Activated CD4-positive, alpha-beta memory T cell treated with anti-CD3 and anti-CD28 coated beads for 36 hours (primary cell): ENCODE measurements around the gene LANCL2. TPM values are rescaled to one million over a fixed set of nuclear protein-coding genes. Genes with fewer than 3 reads are reported as not detected.

Experiments
- CTCF ChIA-PET: fragments of 350-600 bp; sonication (Branson Sonifier 250); formaldehyde crosslinking; loops from one replicate; lab custom pipeline; 2021; ENCODE audit warnings: antibody characterized with exemption, inconsistent platforms; lab: Charles Lee
- POLR2A ChIA-PET: fragments of 350-600 bp; sonication (Branson Sonifier 250); formaldehyde crosslinking; loops from one replicate; lab custom pipeline; 2021; ENCODE audit warnings: antibody characterized with exemption; lab: Charles Lee
- DNase-seq: peaks from one replicate; pipeline ENCODE4 v3.0.0-alpha.2; 2020
- H3K27ac Mint-ChIP-seq: one replicate; pipeline ENCODE4 v1.8.0; 2021; ENCODE audit warnings: mixed read lengths
- H3K27me3 Mint-ChIP-seq: one replicate; pipeline ENCODE4 v1.8.0; 2021; ENCODE audit warnings: mixed read lengths
- H3K36me3 Mint-ChIP-seq: one replicate; pipeline ENCODE4 v1.8.0; 2021; ENCODE audit warnings: mixed read lengths
- H3K4me1 Mint-ChIP-seq: one replicate; pipeline ENCODE4 v1.8.0; 2021; ENCODE audit warnings: low read depth, mixed read lengths
- H3K4me3 Mint-ChIP-seq: one replicate; pipeline ENCODE4 v1.8.0; 2021; ENCODE audit warnings: mild to moderate bottlenecking, mixed read lengths
- H3K9me3 Mint-ChIP-seq: one replicate; pipeline ENCODE4 v1.8.0; 2021; ENCODE audit warnings: mixed read lengths
- intact Hi-C: fragments of 100-400 bp; cut with micrococcal nuclease; formaldehyde crosslinking; loops from one replicate; pipeline ENCODE4 v1.15.1; 2023
- total RNA-seq, 2 experiments: library from RNA; stranded (reverse); gene quantifications; one replicate each; pipeline ENCODE4 v1.2.3, GENCODE V29; 2021

Gene LANCL2, protein sequence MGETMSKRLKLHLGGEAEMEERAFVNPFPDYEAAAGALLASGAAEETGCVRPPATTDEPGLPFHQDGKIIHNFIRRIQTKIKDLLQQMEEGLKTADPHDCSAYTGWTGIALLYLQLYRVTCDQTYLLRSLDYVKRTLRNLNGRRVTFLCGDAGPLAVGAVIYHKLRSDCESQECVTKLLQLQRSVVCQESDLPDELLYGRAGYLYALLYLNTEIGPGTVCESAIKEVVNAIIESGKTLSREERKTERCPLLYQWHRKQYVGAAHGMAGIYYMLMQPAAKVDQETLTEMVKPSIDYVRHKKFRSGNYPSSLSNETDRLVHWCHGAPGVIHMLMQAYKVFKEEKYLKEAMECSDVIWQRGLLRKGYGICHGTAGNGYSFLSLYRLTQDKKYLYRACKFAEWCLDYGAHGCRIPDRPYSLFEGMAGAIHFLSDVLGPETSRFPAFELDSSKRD
- 1 to 10 TPM; 6.3 to 7.0 TPM for total RNA-seq

DNA sequence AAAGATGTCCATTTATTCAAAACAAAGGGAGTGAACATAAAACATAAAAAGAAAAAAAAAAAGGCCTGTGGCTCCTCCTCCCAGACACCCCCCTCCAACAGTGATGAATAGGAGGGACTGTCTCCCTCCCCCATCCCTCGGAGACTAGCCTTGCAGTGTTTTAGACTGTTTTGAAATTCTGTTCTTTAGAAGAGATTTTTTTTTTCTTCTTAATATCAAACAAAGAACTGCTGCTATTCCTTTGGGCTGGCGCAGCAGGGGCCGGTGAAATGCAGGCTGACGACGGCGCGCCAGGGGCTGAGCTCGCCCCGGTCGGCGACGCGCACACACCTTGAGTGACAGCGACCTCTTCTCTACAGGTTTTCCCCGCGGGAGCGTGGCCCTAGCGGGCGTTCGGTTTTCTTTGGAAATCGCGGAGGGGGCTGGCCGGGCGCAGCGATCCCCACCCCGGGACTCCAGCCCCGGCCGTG is at the start of gene LANCL2:
TSS of gene LANCL2 (plus strand) at position 133 of the 470 bp plus-strand sequence. CDS start 689 bp downstream, outside the sequence.
- H3K27me3 Mint-ChIP-seq: no peaks in the 10 kb centered on the region
- peak within 1 kb of the TSS; percentile 98 for H3K27ac Mint-ChIP-seq
- ChIA-PET POLR2A (interaction anchor here (0.9 to 2.7 kb wide), 6 partner anchors 45 to 741 kb away, joined by 3 to 32 read pairs (median 4); partner anchors contain the start of genes CHCHD2 and SEC61G), CTCF (interaction anchor here (0.7 to 2.1 kb wide), 7 partner anchors 9 to 169 kb away, joined by 3 to 16 read pairs (median 6); no protein-coding TSS in a partner anchor)
- no peak for DNase-seq
- peaks cover 26% of the 10 kb centered on the region for H3K4me1 Mint-ChIP-seq
- H3K36me3 Mint-ChIP-seq: peaks cover 4% of the 10 kb centered on the region
- no peaks in the 10 kb centered on the region for H3K9me3 Mint-ChIP-seq
- intact Hi-C loops: loop anchor here (1.0 to 5.0 kb wide), 9 partner anchors 16 to 690 kb away; no protein-coding TSS in a partner anchor
- H3K4me3 Mint-ChIP-seq: peak within 1 kb of the TSS; percentile 80

DNA sequence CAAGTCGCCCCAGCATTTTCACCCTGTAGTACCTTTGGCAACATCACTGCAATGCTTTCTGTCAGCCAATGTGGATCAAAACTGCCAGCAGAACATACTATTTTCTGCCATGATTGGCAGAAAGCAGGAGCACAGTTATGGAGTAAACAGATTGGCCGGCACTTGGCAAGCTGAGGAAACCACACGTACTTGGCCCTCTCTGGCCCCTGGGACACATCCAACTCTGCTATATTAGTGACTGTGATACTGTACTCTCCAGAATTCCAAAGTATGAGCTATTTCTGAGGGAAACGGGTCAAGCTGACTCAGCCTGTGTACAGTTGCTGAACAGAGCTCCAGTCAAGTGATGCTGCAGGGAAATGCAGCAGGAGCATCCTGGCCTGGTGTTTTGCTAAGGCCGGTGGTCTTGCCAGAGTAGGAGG is 39.8 kb upstream of the LANCL2 start:
- no peak for DNase-seq
- intact Hi-C loops: no loop called here
- Mint-ChIP-seq H3K4me1 (no peaks in the 10 kb centered on the region), H3K4me3 (no peak overlapping the region), H3K27me3 (peaks cover 9% of the 10 kb centered on the region), H3K27ac (no peak overlapping the region), H3K36me3 (no peaks in the 10 kb centered on the region), H3K9me3 (no peaks in the 10 kb centered on the region)
- CTCF ChIA-PET: interaction anchor here (1.2 kb wide), 1 partner anchor 15 kb away, joined by 3 read pairs; no protein-coding TSS in a partner anchor
- POLR2A ChIA-PET: no interaction called here

DNA sequence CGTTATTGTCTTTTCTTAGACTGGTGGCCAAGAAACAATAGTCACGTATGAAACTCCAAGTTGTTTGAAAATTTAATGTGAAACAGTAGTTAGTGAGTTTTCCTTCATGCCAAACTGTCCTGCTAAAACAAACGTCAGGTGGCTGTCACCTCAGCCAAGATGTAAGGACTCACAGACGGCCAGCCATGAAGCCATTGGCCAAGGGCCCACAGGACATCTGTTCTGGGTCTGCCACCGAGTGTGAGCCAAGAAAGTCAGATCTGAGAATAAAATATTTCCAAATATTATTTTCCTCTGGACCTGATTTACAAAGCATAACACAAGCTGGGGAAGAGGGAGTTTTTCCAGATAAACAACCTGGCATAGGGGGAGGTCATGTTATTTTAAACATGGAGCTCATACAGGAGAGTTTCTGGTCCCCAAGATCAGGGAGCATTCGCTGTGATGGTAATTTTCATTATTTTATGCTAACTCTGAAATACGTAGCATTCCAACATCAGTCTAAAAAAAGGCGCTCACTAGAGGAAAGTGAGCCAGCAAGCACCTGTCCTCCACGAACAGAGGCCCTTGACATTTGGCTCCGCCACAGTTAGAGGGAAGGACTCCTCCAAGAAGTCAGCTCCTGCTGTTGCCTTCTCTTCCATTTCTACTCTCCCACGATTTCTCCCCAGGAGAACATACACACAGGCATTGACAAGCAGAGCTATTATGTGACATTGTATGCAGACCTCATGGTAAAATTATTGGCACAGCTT is 38.9 kb upstream of the LANCL2 start:
- CTCF ChIA-PET: interaction anchor here (1.2 kb wide), 1 partner anchor 16 kb away, joined by 3 read pairs; no protein-coding TSS in a partner anchor
- Mint-ChIP-seq H3K4me3 (no peak overlapping the region), H3K9me3 (no peaks in the 10 kb centered on the region), H3K36me3 (no peaks in the 10 kb centered on the region), H3K27me3 (peaks cover 2% of the 10 kb centered on the region), H3K27ac (no peak overlapping the region), H3K4me1 (no peaks in the 10 kb centered on the region)
- POLR2A ChIA-PET: no interaction called here
- no peak for DNase-seq
- intact Hi-C loops: no loop called here

DNA sequence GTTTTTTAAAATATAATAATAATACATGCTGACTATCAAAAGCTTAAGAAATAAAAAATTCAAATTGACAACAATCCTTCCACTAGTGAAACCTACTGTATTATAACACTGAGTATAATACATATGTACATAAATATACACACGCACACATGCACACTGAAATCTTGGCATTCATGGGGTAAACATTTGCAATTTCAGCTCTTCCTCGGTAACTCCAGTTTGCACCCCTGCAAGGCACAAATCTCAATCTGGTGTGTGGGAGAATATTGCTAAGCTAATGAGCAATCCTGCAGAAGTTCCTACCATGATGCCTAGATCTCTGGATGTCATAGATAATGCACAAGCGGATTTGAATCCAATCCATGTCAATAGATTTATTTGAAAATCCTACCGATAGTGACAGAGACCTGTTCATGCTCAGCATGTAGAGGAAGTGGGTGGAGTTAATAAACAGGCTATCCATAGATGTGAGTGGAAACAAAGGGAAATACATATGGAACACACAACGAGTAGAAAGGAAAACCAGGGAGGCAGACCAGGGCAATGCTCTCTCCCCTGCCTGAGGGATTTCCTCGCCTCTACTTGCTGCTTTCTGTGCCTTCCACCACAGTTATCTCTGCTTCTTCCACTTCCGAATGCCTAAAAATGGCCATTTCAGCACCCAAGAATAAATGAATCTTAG is 38.1 kb upstream of the LANCL2 start:
- POLR2A ChIA-PET: no interaction called here
- H3K27ac Mint-ChIP-seq: no peak overlapping the region
- DNase-seq: no peak
- no peak overlapping the region for H3K4me3 Mint-ChIP-seq
- CTCF ChIA-PET: no interaction called here
- H3K9me3 Mint-ChIP-seq: no peaks in the 10 kb centered on the region
- no peaks in the 10 kb centered on the region for H3K36me3 Mint-ChIP-seq
- H3K4me1 Mint-ChIP-seq: no peaks in the 10 kb centered on the region
- H3K27me3 Mint-ChIP-seq: peaks cover 1% of the 10 kb centered on the region
- intact Hi-C loops: no loop called here

DNA sequence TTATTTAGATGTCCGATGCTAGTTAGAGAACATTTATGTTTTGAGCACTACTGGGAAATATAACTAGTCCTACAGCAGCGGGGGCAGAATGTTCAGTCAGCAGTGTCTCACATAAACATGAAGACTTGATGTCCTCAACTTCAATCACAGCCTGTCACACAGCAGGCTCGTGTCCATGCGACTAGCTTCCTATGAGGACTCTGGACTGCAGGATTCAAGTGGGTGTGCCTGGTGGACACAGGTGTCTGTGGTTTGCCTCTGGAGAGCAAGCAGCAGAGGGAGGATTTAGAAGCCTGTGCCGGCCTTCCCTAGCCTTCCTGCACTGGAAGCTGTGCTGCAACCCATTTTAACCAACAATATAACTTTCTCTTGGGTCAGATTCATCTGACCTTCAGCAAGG is 30.0 kb upstream of the LANCL2 start:
- CTCF ChIA-PET: interaction anchor here (0.8 to 1.2 kb wide), 3 partner anchors 9 to 199 kb away, joined by 3 to 5 read pairs (median 3); no protein-coding TSS in a partner anchor
- Mint-ChIP-seq H3K27me3 (peaks cover 7% of the 10 kb centered on the region), H3K36me3 (no peaks in the 10 kb centered on the region), H3K27ac (no peak overlapping the region), H3K9me3 (no peaks in the 10 kb centered on the region), H3K4me1 (no peaks in the 10 kb centered on the region), H3K4me3 (no peak overlapping the region)
- POLR2A ChIA-PET: no interaction called here
- intact Hi-C loops: no loop called here
- DNase-seq: no peak

DNA sequence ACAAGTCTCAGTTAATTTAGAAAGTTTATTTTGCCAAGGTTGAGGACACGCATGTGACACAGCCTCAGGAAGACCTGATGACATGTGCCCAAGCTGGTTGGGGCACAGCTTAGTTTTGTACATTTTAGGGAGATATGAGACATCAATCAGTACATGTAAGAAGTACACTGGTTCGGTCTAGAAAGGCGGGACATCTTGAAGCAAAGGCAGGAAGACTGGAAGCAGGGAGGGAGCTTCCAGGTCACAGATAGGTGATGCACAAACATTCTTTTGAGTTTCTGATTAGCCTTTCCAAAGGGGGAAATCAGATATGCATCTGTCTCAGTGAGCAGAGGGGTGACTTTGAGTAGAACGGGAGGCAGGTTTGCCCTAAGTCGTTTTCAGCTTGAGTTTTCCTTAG is 29.4 kb upstream of the LANCL2 start:
- CTCF ChIA-PET: interaction anchor here (0.7 to 1.2 kb wide), 5 partner anchors 8 to 199 kb away, joined by 3 to 5 read pairs (median 3); no protein-coding TSS in a partner anchor
- H3K27me3 Mint-ChIP-seq: peaks cover 7% of the 10 kb centered on the region
- no peak for DNase-seq
- no peak overlapping the region for H3K27ac Mint-ChIP-seq
- intact Hi-C loops: no loop called here
- no peaks in the 10 kb centered on the region for H3K4me1 Mint-ChIP-seq
- POLR2A ChIA-PET: no interaction called here
- H3K4me3 Mint-ChIP-seq: no peak overlapping the region
- no peaks in the 10 kb centered on the region for H3K36me3 Mint-ChIP-seq
- no peaks in the 10 kb centered on the region for H3K9me3 Mint-ChIP-seq

DNA sequence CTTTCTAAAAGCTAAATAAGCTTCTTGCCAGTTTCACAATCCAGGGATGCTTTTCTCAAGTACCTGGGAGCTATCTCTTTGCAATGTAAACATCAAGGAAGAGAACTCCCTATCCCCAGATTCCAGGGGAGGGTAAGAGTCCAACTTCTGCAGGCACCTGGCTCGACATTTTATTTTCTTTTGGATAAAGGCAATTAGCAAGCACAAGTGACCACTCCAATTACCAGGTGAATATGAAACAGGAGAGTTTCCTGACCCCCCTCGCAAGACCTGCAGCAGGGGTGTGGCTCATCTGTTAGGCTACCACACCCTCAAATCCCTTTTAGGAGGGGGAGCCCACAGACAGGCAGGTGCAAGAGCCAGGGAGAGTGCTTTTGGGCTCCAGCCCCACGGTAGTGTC is 28.6 kb upstream of the LANCL2 start:
- ChIA-PET POLR2A (no interaction called here), CTCF (interaction anchor here (0.7 to 1.2 kb wide), 4 partner anchors 31 to 82 kb away, joined by 3 to 5 read pairs (median 4); no protein-coding TSS in a partner anchor)
- Mint-ChIP-seq H3K4me3 (no peak overlapping the region), H3K36me3 (no peaks in the 10 kb centered on the region), H3K4me1 (no peaks in the 10 kb centered on the region), H3K27ac (no peak overlapping the region), H3K27me3 (peaks cover 7% of the 10 kb centered on the region), H3K9me3 (no peaks in the 10 kb centered on the region)
- no peak for DNase-seq
- intact Hi-C loops: no loop called here

DNA sequence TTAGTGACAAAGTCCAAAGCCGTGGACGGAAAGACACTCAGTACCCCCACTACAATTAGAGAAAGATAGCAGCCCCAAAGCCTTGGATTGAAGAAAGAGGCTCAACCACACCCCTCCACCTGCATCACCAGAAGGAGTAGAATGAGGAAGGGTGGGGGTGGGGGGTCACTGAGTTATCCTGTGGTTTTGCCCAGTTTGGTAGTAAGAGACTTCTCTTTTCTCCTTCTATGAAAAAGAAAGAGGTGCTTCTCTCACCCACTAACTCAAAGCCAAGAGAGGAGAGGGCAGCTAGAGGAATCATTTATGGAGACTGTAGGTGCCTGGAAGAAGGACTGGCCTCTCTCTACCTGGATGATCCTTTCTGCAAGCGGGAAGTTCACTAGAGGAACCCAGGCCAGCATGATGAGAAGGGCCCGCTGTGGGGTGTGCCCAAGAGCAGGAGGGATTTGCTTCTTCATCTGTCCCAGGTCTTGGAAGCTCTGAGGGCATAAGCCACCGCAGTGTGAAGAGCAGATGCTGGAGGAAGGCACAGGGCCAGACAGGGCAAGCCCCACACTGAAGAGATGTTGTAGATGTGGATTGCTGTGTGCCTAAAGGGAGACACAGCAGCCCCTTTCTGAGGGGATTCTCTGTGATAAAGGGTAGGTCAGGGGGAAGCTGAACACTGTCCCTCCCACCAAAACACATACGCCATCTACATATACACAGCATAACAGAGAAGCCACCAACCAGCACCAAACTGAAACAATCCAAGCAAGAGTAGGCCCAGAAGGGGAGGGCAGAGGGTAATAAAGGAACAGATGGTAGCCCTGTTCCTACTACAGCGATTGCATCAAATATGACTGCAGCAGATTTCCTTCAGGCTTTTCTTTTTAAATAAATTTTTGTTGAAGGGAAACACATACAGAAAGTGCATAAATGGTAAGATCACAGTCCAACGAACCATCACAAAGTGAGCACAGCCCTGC is 25.8 kb upstream of the LANCL2 start:
- intact Hi-C loops: no loop called here
- Mint-ChIP-seq H3K4me3 (no peak overlapping the region), H3K4me1 (no peaks in the 10 kb centered on the region), H3K27ac (no peak overlapping the region), H3K36me3 (no peaks in the 10 kb centered on the region), H3K27me3 (peaks cover 7% of the 10 kb centered on the region), H3K9me3 (no peaks in the 10 kb centered on the region)
- POLR2A ChIA-PET: interaction anchor here (0.7 kb wide), 1 partner anchor 16 kb away, joined by 3 read pairs; no protein-coding TSS in a partner anchor
- CTCF ChIA-PET: no interaction called here
- DNase-seq: no peak

DNA sequence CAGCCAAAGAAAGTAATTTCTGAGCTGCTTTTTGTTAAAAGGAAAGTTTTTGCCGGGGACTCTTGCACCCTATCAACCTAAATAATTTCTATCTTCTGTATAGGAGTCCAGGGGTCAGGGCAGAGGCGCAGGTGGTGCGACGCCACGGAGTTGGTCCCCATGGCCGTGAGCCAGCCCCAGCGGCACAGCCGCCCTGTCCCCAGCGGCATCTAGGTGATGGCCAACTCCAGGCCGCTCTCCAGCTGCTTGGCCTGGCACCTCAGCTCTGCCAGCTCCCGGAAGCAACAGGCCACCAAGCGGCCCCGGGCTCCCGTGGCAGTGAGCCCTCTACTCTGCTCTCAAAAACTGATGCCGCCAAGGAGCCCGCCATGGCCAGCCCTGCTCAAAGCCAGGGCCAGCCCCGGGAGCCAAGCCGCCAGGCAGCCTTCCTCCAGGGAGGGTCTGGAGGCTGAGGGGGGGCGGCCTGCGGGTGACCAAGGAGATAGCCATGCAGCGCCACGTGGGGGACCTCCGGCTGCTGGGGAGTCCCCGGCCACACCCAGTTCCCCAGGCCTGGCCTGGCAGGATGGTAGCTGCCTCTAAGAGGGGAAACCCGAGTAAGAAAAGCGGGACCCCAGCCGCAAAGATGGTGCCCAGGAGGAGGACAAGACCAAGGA is 22.8 kb upstream of the LANCL2 start:
- DNase-seq: no peak
- no peaks in the 10 kb centered on the region for H3K36me3 Mint-ChIP-seq
- H3K27ac Mint-ChIP-seq: no peak overlapping the region
- intact Hi-C loops: no loop called here
- H3K27me3 Mint-ChIP-seq: peaks cover 17% of the 10 kb centered on the region
- no peaks in the 10 kb centered on the region for H3K4me1 Mint-ChIP-seq
- no peaks in the 10 kb centered on the region for H3K9me3 Mint-ChIP-seq
- POLR2A ChIA-PET: no interaction called here
- CTCF ChIA-PET: interaction anchor here (0.6 kb wide), 1 partner anchor 556 kb away, joined by 3 read pairs; no protein-coding TSS in a partner anchor
- no peak overlapping the region for H3K4me3 Mint-ChIP-seq

DNA sequence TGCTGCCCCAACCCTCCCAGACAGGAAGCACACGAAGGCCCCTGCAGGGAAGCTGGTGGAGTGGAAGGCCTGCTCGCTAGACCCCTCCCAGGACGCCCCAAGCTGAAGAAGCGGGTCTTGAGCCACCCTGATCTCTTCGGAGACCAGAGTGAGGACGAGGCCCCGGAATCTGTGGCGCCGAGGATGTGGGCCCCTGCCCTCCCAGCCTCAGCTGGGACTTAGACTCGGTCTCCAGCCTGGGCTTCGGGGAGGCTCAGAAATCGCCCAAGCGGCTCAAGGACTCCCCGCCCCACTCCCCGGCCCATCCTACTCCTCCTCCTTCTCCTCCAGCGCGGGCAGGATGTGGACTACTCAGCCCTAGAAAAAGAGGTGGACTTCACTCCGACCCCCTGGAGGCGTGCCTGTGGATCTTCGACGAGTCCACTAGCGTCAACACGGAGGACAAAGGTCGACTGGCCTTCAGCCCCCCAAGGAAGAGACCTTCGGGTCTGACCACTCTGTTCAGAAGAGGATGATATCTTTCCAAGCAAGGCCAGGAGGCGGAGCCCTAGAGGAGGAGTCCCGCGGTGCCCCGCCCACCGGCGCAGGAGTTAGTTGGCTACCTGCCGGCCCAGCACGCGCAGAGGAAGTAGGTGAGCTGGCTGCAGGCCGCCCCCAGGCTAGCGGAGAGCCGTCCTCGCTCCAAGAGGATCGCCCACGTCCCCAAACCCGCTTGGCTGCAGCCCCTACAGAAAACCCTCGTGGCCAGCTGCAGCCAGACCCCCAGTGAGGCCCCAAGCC is 21.9 kb upstream of the LANCL2 start:
- H3K9me3 Mint-ChIP-seq: no peaks in the 10 kb centered on the region
- no peaks in the 10 kb centered on the region for H3K36me3 Mint-ChIP-seq
- ChIA-PET POLR2A (no interaction called here), CTCF (no interaction called here)
- DNase-seq: no peak
- no peak overlapping the region for H3K4me3 Mint-ChIP-seq
- peaks cover 2% of the 10 kb centered on the region for H3K4me1 Mint-ChIP-seq
- intact Hi-C loops: no loop called here
- H3K27ac Mint-ChIP-seq: no peak overlapping the region
- H3K27me3 Mint-ChIP-seq: peaks cover 14% of the 10 kb centered on the region
